ENCODE data around the gene RERG. TPM values are rescaled to one million over a fixed set of nuclear protein-coding genes. Genes with fewer than 3 reads are reported as not detected.

RERG gene
- total and polyA plus RNA-seq, 2 of the 4 experiments (the other 2 are of a cell fraction) = not detected

GRCh38 chr12:15184484-15184883 is 36.7 kb downstream of the RERG start:
- intact Hi-C loops (cut with micrococcal nuclease) (no loop called here), in situ Hi-C loops (cut with MboI; ENCODE audit: low sequenced_read_pairs) (no loop called here)

More at GRCh38 chr12:15184484-15184883, 36.7 kb downstream of the RERG start:
- Histone ChIP-seq H3K4ac (ENCODE audit: low read depth, low read length) (no peak overlapping the region), H2BK120ac (ENCODE audit: low read depth, low read length) (no peak overlapping the region), H2BK15ac (ENCODE audit: low read depth, low read length) (no peak overlapping the region), H3K14ac (replicated peaks; ENCODE audit: low read depth, low read length) (no peak overlapping the region), H3K79me1 (ENCODE audit: low read depth in 1 of 2, low read length in 2 of 2) (no peaks in the 10 kb centered on the region), H3K56ac (ENCODE audit: extremely low read depth, insufficient read depth, low read length) (no peak overlapping the region), H3K4me1 (ENCODE audit: control insufficient read depth, insufficient read depth, low read length) (no peaks in the 10 kb centered on the region), H2AFZ (replicated peaks; ENCODE audit: low read length, poor library complexity) (no peak overlapping the region), H4K20me1 (ENCODE audit: insufficient read depth, low read length) (no peaks in the 10 kb centered on the region), H3K9me3 (ENCODE audit: control insufficient read depth, insufficient read depth, low read length) (no peaks in the 10 kb centered on the region), H2BK20ac (ENCODE audit: low read depth, low read length) (no peak overlapping the region), H3K23ac (ENCODE audit: low read depth, low read length) (no peak overlapping the region), H3K4me2 (ENCODE audit: low read depth, low read length) (no peak overlapping the region), H3K4me3 (ENCODE audit: insufficient read depth, low read depth, low read length) (no peak overlapping the region), H4K91ac (ENCODE audit: insufficient read depth, low read depth, low read length) (no peak overlapping the region), H3K18ac (ENCODE audit: low read depth, low read length) (no peak overlapping the region), H2BK5ac (ENCODE audit: low read depth, low read length, poor library complexity, severe bottlenecking) (no peak overlapping the region), H4K8ac (ENCODE audit: low read depth in 2 of 2, low read length in 2 of 2) (no peak overlapping the region), H2AK9ac (replicated peaks; ENCODE audit: low read depth, low read length, poor library complexity) (no peak overlapping the region), H3K9ac (ENCODE audit: low read depth, low read length) (no peak overlapping the region), H2AK5ac (ENCODE audit: low read depth, low read length) (no peak overlapping the region), H3K9me1 (ENCODE audit: insufficient read depth, low read length) (no peaks in the 10 kb centered on the region), H4K5ac (ENCODE audit: low read depth, low read length) (no peak overlapping the region), H3K27me3 (ENCODE audit: control insufficient read depth, insufficient read depth, low read length) (no peaks in the 10 kb centered on the region; the same call in 1 of the 2 replicates), H3K36me3 (ENCODE audit: control insufficient read depth, insufficient read depth, low read length) (no peaks in the 10 kb centered on the region), H3K27ac (ENCODE audit: insufficient read depth, low read length) (no peak overlapping the region)
- WGBS, 2 experiments (ENCODE audit: extremely low coverage in 2 of 2, insufficient read length in 1 of 2) = no CpG with 5 or more reads among the region's 4 CpGs
- no peak for DNase-seq
- TF ChIP-seq, protein P1, sequence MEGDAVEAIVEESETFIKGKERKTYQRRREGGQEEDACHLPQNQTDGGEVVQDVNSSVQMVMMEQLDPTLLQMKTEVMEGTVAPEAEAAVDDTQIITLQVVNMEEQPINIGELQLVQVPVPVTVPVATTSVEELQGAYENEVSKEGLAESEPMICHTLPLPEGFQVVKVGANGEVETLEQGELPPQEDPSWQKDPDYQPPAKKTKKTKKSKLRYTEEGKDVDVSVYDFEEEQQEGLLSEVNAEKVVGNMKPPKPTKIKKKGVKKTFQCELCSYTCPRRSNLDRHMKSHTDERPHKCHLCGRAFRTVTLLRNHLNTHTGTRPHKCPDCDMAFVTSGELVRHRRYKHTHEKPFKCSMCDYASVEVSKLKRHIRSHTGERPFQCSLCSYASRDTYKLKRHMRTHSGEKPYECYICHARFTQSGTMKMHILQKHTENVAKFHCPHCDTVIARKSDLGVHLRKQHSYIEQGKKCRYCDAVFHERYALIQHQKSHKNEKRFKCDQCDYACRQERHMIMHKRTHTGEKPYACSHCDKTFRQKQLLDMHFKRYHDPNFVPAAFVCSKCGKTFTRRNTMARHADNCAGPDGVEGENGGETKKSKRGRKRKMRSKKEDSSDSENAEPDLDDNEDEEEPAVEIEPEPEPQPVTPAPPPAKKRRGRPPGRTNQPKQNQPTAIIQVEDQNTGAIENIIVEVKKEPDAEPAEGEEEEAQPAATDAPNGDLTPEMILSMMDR (conservative IDR thresholded peaks at IDR 0.05; ENCODE audit: low read depth, low read length) = no peak
- no peak for TF ChIP-seq CEBPB (IDR thresholded peaks at IDR 0.05; ENCODE audit: low read depth, low read length)
- no peak for TF ChIP-seq FOS (IDR thresholded peaks at IDR 0.05; ENCODE audit: low read depth, low read length)
- no peak for TF ChIP-seq NFE2L2 (IDR thresholded peaks at IDR 0.05; ENCODE audit: low read depth, low read length)
- TF ChIP-seq SMC3 (IDR thresholded peaks at IDR 0.05; ENCODE audit: low read depth, low read length) = no peak
- no peak for ATAC-seq (ENCODE audit: low read depth)
- no TSS peak for BruUV-seq (replicated peaks)
- CTCF ChIA-PET = no interaction called here
- POLR2A ChIA-PET (ENCODE audit: unreplicated experiment) = no interaction called here
- dilution Hi-C loops (cut with HindIII; ENCODE audit: low sequenced_read_pairs, unreplicated experiment) = no loop called here

All from IMR-90 (cell line).